PC-9 (cell line): Measurements from ENCODE around the gene STAB1.

Experiments used
- CTCF ChIP-seq: fragments of 200-600 bp; sonication (generic); conservative IDR thresholded peaks from 2 replicates; pipeline ENCODE4 v1.6.1; 2017; ENCODE audit warnings: mixed run types, antibody characterized with exemption, mild to moderate bottlenecking, moderate library complexity
- EZH2 ChIP-seq: fragments of 200-600 bp; sonication (generic); IDR thresholded peaks from 2 replicates; pipeline ENCODE4 v1.8.0; 2017; ENCODE audit warnings: antibody characterized with exemption, low read depth

GRCh38 chr3:52458031-52458760 lies 36.9 kb upstream of the STAB1 start:
- TF ChIP-seq CTCF (no peak), EZH2 (no peak)
